Endothelial cell of umbilical vein (primary cell): ENCODE measurements around the gene KCNIP1. TPM values are rescaled to one million over a fixed set of nuclear protein-coding genes. Genes with fewer than 3 reads are reported as not detected.

Experiments used
- BruUV-seq: library from RNA; stranded (reverse); fragments of 400-500 nt; replicated peaks from 2 replicates; lab custom pipeline; 2021; lab: Mats Ljungman, UMichigan
- CTCF ChIA-PET: fragments of 300-600, 350-600 bp; sonication (Branson Sonifier 250); formaldehyde crosslinking; loops from one replicate; lab custom pipeline; 2021; ENCODE audit warnings: antibody characterized with exemption, inconsistent platforms; lab: Charles Lee
- POLR2A ChIA-PET: fragments of 300-600, 350-600 bp; sonication (Branson Sonifier 250); formaldehyde crosslinking; loops from one replicate; lab custom pipeline; 2021; ENCODE audit warnings: antibody characterized with exemption, inconsistent platforms; lab: Charles Lee
- DNase-seq: peaks from one replicate; pipeline ENCODE4 v3.0.0-alpha.2; 2011; ENCODE audit warnings: low read depth, low spot score
- FAIRE-seq: peaks from 2 replicates; lab custom pipeline; 2011; peaks lifted over from hg19 to GRCh38; lab: Jason Lieb, UNC
- H2AFZ ChIP-seq: 2 replicates; pipeline ENCODE4 v1.6.0; 2012; ENCODE audit warnings: low read depth, low read length, control low read depth, inconsistent platforms
- H3K27ac ChIP-seq: 2 replicates; pipeline ENCODE4 v1.5.1; 2011; ENCODE audit warnings: low read depth, mild to moderate bottlenecking, control low read depth, low read length, moderate library complexity; ENCODE audit not compliant: insufficient read depth
- H3K27me3 ChIP-seq, 2 experiments: 2 replicates each; pipeline versions ENCODE4 v1.6.0 to v1.6.1; 2011; ENCODE audit warnings: low read length in 2 of 2, mixed read lengths in 1 of 2; ENCODE audit not compliant: control insufficient read depth in 2 of 2, insufficient read depth in 2 of 2
- H3K36me3 ChIP-seq, 2 experiments: 2 replicates in 1 of 2; 3 replicates in 1 of 2; pipeline ENCODE4 v1.5.1; 2011; ENCODE audit warnings: low read length in 2 of 2, mild to moderate bottlenecking in 1 of 2, moderate library complexity in 1 of 2; ENCODE audit not compliant: control insufficient read depth in 2 of 2, insufficient read depth in 2 of 2; ENCODE audit errors: extremely low read depth in 1 of 2
- H3K4me1 ChIP-seq: 3 replicates; pipeline ENCODE4 v1.5.1; 2011; ENCODE audit warnings: mild to moderate bottlenecking, low read length; ENCODE audit not compliant: control insufficient read depth, insufficient read depth; ENCODE audit errors: extremely low read depth
- H3K4me2 ChIP-seq: 2 replicates; pipeline ENCODE4 v1.6.1; 2011; ENCODE audit warnings: low read length, control low read depth, mixed read lengths; ENCODE audit not compliant: insufficient read depth
- H3K4me3 ChIP-seq, 3 experiments: fragments of 200-600 bp in 1 of 3; sonication (generic), shearing (Covaris generic) in 1 of 3; replicated peaks in 1 of 3; 2 replicates each; pipeline ENCODE4 v1.5.1; 2011 to 2016; ENCODE audit warnings: control low read depth in 3 of 3, low read length in 3 of 3, mild to moderate bottlenecking in 2 of 3, inconsistent platforms in 1 of 3, low read depth in 1 of 3, moderate library complexity in 1 of 3; ENCODE audit not compliant: insufficient read depth in 1 of 3
- H3K79me2 ChIP-seq: 2 replicates; pipeline ENCODE4 v1.6.0; 2012; ENCODE audit warnings: low read length, inconsistent platforms; ENCODE audit not compliant: control insufficient read depth, insufficient read depth
- H3K9ac ChIP-seq: replicated peaks from 2 replicates; pipeline ENCODE3; 2011; ENCODE audit warnings: low read length, control low read depth; ENCODE audit not compliant: insufficient read depth; ENCODE audit errors: extremely low read depth
- H3K9me1 ChIP-seq: replicated peaks from 3 replicates; pipeline ENCODE4 v1.6.0; 2011; ENCODE audit warnings: mild to moderate bottlenecking, low read length; ENCODE audit not compliant: control insufficient read depth, insufficient read depth; ENCODE audit errors: extremely low read depth
- H3K9me3 ChIP-seq: replicated peaks from 2 replicates; pipeline ENCODE4 v1.5.1; 2012; ENCODE audit warnings: low read length, inconsistent platforms; ENCODE audit not compliant: control insufficient read depth, insufficient read depth
- H4K20me1 ChIP-seq: replicated peaks from 2 replicates; pipeline ENCODE3; 2011; ENCODE audit warnings: mild to moderate bottlenecking, low read length; ENCODE audit not compliant: control insufficient read depth, insufficient read depth; ENCODE audit errors: extremely low read depth
- EZH2 ChIP-seq: IDR thresholded peaks from 2 replicates; pipeline ENCODE4 v1.6.1; 2012; ENCODE audit warnings: borderline replicate concordance, low read depth, mild to moderate bottlenecking, moderate library complexity, low read length, inconsistent platforms; ENCODE audit not compliant: severe bottlenecking
- FOS ChIP-seq: IDR thresholded peaks from 2 replicates; pipeline ENCODE4 v1.6.1; 2011; ENCODE audit warnings: mild to moderate bottlenecking, low read length, moderate library complexity, borderline replicate concordance; ENCODE audit not compliant: insufficient read depth
- GATA2 ChIP-seq: IDR thresholded peaks from 2 replicates; pipeline ENCODE4 v1.7.0; 2011; ENCODE audit warnings: low read depth, mild to moderate bottlenecking, moderate library complexity, mixed read lengths, low read length; ENCODE audit not compliant: insufficient read length, insufficient read depth
- JUN ChIP-seq: IDR thresholded peaks from 2 replicates; pipeline ENCODE4 v1.6.1; 2011; ENCODE audit warnings: borderline replicate concordance, low read depth; ENCODE audit not compliant: insufficient read length, insufficient read depth
- MYC ChIP-seq: IDR thresholded peaks from one replicate; pipeline ENCODE4 v1.6.1; 2011; ENCODE audit warnings: mild to moderate bottlenecking, low read depth, low read length
- POLR2A ChIP-seq: IDR thresholded peaks from 2 replicates; pipeline ENCODE4 v1.6.1; 2012; ENCODE audit warnings: low read depth, mild to moderate bottlenecking, control low read depth, low read length
- POLR2AphosphoS5 ChIP-seq: IDR thresholded peaks from 2 replicates; pipeline ENCODE4 v1.6.1; 2012; ENCODE audit warnings: low read depth, mild to moderate bottlenecking, control low read depth, low read length, moderate library complexity; ENCODE audit not compliant: insufficient read depth
- dilution Hi-C: fragments of 300-500 bp; cut with MboI; formaldehyde crosslinking; loops from one replicate; pipeline ENCODE4 v1.15.0; 2019; ENCODE audit warnings: low sequenced_read_pairs; ENCODE audit not compliant: extremely low pct_ligation_motif_present
- intact Hi-C: fragments of 100-400 bp; cut with micrococcal nuclease; formaldehyde crosslinking; loops from one replicate; pipeline ENCODE4 v1.10.0; 2022
- polyA plus RNA-seq, 4 experiments: library from polyadenylated mRNA; depleted of rRNA in 3 of 4; stranded (reverse) in 3 of 4; unstranded in 1 of 4; fragments of >200 nt; gene quantifications; 2 replicates each; pipeline versions ENCODE4 v1.2.1 to v1.2.3, GENCODE V29; 2011 to 2012; ENCODE audit warnings: missing spikeins in 1 of 4
- total RNA-seq: library from RNA; stranded (reverse); gene quantifications from 2 replicates; pipeline ENCODE4 v1.2.3, GENCODE V29; 2021
- TF ChIP-seq, protein P1 (sequence below), 2 donors: IDR thresholded peaks; 1 replicate in 1 of 2; 2 replicates in 1 of 2; pipeline ENCODE4 v1.5.1; 2011; ENCODE audit warnings: low read length in 2 of 2, mild to moderate bottlenecking in 2 of 2, moderate library complexity in 2 of 2, control low read depth in 1 of 2, inconsistent platforms in 1 of 2, low read depth in 1 of 2; ENCODE audit not compliant: insufficient read depth in 1 of 2; ENCODE audit errors: extremely low read depth in 1 of 2

KCNIP1 gene
- total and polyA plus RNA-seq, 2 donors (not counting 3 experiments of a cell fraction or from before 2014, with no cell fraction given) = 0.15 TPM; not detected in 1

DNA sequence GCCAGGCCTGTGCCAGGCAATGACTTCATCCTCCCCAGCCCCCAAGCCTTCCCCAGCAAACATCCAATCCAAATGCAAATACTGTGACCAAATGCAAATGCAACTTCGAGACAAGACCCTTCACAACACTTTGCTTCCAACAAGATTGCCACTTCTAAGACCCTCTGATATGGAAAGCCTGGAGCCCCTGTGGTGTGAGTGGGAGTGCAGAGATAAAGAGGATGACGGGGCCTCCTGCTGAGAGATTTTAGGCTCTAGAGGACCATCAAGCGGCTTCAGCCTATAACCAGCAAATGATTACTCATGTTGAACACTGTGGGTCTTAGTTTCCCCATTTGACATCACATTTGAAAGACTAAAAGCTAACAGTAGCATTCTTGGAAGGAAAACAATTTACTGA is 233.1 kb downstream of the KCNIP1 start:
- intact Hi-C loops = no loop called here
- H4K20me1 ChIP-seq = no peaks in the 10 kb centered on the region
- no TSS peak for BruUV-seq
- dilution Hi-C loops = no loop called here
- no peaks in the 10 kb centered on the region for H3K4me1 ChIP-seq
- peaks cover 0 to 2% of the 10 kb centered on the region in 2 experiments for H3K27me3 ChIP-seq
- H3K27ac ChIP-seq = no peak overlapping the region
- FAIRE-seq (no peak), DNase-seq (no peak)
- ChIA-PET CTCF (no interaction called here), POLR2A (no interaction called here)
- no peaks in the 10 kb centered on the region for H3K36me3 ChIP-seq
- H3K9ac ChIP-seq = no peak overlapping the region
- H3K9me3 ChIP-seq = no peaks in the 10 kb centered on the region
- no peak overlapping the region for H2AFZ ChIP-seq
- no peak overlapping the region for H3K4me2 ChIP-seq
- H3K9me1 ChIP-seq = no peaks in the 10 kb centered on the region
- H3K4me3 ChIP-seq = no peak overlapping the region
- no peaks in the 10 kb centered on the region for H3K79me2 ChIP-seq
- TF ChIP-seq, protein P1, sequence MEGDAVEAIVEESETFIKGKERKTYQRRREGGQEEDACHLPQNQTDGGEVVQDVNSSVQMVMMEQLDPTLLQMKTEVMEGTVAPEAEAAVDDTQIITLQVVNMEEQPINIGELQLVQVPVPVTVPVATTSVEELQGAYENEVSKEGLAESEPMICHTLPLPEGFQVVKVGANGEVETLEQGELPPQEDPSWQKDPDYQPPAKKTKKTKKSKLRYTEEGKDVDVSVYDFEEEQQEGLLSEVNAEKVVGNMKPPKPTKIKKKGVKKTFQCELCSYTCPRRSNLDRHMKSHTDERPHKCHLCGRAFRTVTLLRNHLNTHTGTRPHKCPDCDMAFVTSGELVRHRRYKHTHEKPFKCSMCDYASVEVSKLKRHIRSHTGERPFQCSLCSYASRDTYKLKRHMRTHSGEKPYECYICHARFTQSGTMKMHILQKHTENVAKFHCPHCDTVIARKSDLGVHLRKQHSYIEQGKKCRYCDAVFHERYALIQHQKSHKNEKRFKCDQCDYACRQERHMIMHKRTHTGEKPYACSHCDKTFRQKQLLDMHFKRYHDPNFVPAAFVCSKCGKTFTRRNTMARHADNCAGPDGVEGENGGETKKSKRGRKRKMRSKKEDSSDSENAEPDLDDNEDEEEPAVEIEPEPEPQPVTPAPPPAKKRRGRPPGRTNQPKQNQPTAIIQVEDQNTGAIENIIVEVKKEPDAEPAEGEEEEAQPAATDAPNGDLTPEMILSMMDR (IDR thresholded peaks at IDR 0.05; ENCODE audit: extremely low read depth in 1 of 2, insufficient read depth in 1 of 2, low read depth in 1 of 2, low read length in 2 of 2) = no peak
- no peak for TF ChIP-seq POLR2A
- no peak for TF ChIP-seq FOS
- TF ChIP-seq JUN = no peak
- no peak for TF ChIP-seq POLR2AphosphoS5
- no peak for TF ChIP-seq MYC

DNA sequence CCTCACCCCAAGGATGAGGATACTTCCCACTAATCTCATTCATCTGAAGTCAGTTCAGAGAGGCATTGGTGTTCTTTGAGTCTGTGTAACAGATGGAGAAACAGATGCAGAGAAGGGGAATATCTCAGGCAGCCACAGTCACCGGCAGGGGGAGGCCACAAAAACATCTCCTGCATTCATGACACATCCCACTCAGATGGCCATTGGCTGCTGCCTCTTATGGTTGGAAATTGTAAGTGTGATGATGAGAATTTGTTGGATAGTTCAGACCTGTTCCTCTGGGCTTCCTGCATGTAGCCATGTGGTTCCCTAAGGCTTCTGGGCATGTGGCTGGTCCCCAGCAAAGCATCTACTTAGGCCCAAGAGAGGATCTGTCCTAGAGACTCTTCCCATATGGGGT is 233.8 kb downstream of the KCNIP1 start:
- Histone ChIP-seq H3K27ac (no peak overlapping the region), H3K9me1 (no peaks in the 10 kb centered on the region), H3K4me3 (no peak overlapping the region), H3K36me3 (no peaks in the 10 kb centered on the region), H3K4me1 (no peaks in the 10 kb centered on the region), H3K27me3 (peaks cover 0 to 2% of the 10 kb centered on the region in 2 experiments), H3K4me2 (no peak overlapping the region), H4K20me1 (no peaks in the 10 kb centered on the region), H3K79me2 (no peaks in the 10 kb centered on the region), H2AFZ (no peak overlapping the region), H3K9me3 (no peaks in the 10 kb centered on the region), H3K9ac (no peak overlapping the region)
- TF ChIP-seq POLR2A (no peak), GATA2 (no peak), MYC (no peak), EZH2 (no peak)
- dilution Hi-C loops = no loop called here
- DNase-seq (no peak), FAIRE-seq (no peak)
- POLR2A ChIA-PET = no interaction called here
- CTCF ChIA-PET = no interaction called here
- intact Hi-C loops = no loop called here
- BruUV-seq = no TSS peak
